Measurements from ENCODE around the gene MST1.

MST1 gene

GRCh38 chr3:49718858-49719213 is 29.6 kb upstream of the MST1 start:
- in situ Hi-C loops (cut with HindIII; ENCODE audit: low sequenced_read_pairs), result no loop called here

GRCh38 chr3:49717959-49718857 is 28.9 kb upstream of the MST1 start:
- in situ Hi-C loops (cut with HindIII; ENCODE audit: low sequenced_read_pairs), result no loop called here

DNA sequence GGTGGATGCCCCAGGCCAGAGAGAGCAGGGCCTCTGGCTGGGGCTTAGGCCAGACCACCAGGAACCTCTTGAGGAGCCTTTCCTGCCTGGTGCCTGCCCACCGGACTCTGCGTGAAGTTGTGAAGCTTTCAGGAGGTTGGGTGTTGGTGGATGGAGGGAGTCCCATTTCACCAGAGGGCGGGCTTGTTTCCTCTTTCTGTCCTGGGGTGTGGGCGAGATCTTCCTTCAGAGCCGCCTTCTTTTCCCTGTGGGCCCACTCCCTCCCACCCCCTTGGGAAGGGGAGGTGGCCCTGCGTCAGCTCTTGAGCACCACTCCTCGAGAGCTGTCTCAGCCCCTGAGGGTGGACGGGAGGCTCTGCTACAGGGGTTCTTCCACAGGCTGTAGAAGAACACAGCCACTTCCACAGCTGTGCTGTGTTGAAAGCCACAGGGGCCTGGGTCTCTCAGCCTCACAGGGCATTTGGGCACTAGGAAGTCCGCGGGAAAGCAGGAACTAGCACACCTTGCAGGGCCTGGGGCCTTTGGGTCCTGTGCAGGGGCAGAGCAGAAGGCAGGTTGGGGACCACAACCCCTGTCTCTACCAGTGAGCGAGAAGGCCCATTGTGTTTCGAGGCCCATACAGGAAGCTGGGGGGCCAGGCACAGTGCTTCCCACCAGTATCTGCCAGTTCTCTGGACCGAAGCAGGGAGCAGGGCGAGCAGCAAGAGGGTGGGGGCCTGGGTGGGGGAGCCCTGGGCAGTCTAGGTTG is 28.1 kb upstream of the MST1 start:
- in situ Hi-C loops (cut with HindIII; ENCODE audit: low sequenced_read_pairs), result no loop called here

GRCh38 chr3:49716691-49717210 is 27.5 kb upstream of the MST1 start:
- in situ Hi-C loops (cut with HindIII; ENCODE audit: low sequenced_read_pairs), result no loop called here

- in situ Hi-C loops (cut with HindIII; ENCODE audit: low sequenced_read_pairs), result no loop called here
Measured at GRCh38 chr3:49716169-49716568, 26.9 kb upstream of the MST1 start.

- in situ Hi-C loops (cut with HindIII; ENCODE audit: low sequenced_read_pairs), result no loop called here
Measured at GRCh38 chr3:49715611-49716121, 26.4 kb upstream of the MST1 start.

- in situ Hi-C loops (cut with HindIII; ENCODE audit: low sequenced_read_pairs), result no loop called here
Measured at GRCh38 chr3:49714728-49715550, 25.7 kb upstream of the MST1 start.

DNA sequence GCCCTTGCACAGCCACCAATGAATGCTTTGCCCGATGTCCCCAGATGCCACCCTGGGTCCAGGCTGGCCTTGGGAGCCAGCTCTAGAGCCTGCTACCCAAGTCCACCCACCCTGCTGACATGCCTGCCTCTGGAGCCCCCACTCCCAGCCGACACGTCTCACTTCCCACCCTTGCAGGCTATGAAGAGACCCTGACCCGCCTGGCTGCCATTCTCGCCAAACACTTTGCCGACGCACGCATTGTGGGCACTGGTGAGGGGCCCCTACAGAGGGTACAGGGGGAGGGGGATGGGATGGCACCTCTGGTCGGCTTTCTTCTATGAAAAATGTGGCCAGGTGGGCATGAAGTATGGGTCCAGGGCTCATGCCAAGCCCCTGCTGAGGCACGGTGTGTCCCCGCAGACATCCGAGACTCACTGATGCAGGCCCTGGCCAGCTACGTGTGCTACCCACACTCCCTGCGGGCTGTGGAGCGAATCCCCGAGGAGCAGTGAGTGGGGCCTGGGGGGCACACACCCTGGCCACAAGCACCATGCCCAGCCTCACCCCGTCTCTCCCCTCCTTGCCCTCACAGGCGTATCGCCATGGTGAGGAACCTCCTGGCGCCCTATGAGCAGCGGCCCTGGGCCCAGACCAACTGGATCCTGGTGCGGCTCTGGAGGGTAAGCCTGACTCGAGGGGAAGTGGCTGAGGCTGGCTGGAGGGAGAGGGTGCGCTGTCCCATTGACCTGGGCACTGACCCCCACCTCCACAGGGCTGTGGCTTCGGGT is 24.2 kb upstream of the MST1 start:
- in situ Hi-C loops (cut with HindIII; ENCODE audit: low sequenced_read_pairs), result no loop called here

DNA sequence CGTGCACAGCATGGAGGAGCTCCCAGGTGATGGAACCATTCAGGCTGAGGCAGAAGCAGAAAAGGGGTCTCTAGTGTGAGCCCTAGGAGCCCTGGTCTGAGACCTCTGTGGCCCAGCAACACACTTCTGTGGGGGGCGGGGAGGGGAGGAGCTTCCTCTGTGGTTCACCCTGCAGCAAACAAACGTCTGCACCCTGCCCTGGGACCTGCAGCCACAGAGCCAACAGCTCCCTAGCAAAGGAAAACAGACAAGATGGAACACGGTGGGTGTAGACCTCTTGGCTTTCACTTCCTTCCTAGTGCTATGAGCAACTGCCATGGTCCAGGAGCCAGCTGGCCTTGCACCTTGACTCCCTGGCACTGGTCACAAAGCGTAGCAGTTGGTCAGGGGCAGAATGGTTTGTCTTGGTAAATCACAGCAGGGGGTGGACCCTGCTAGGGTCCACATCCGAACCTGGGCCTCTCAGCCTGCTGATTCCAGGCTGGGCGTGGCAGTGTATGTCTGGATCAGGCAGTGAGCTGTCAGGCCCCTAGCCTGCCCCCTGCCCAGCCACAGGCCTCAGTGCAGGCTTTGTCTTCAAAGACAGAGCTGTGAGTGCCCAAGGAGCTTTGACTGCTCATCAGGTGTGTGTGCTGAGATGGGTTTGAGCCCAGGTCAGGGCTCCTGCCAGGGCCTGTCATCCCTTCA is 23.5 kb upstream of the MST1 start:
- in situ Hi-C loops (cut with HindIII; ENCODE audit: low sequenced_read_pairs), result no loop called here

- in situ Hi-C loops (cut with HindIII; ENCODE audit: low sequenced_read_pairs), result no loop called here
Measured at GRCh38 chr3:49712166-49712565, 22.9 kb upstream of the MST1 start.

- in situ Hi-C loops (cut with HindIII; ENCODE audit: low sequenced_read_pairs), result no loop called here
Measured at GRCh38 chr3:49711489-49711888, 22.2 kb upstream of the MST1 start.

- in situ Hi-C loops (cut with HindIII; ENCODE audit: low sequenced_read_pairs), result no loop called here
Measured at GRCh38 chr3:49709852-49710251, 20.6 kb upstream of the MST1 start.

- in situ Hi-C loops (cut with HindIII; ENCODE audit: low sequenced_read_pairs), result no loop called here
Measured at GRCh38 chr3:49707113-49707480, 17.8 kb upstream of the MST1 start.

- in situ Hi-C loops (cut with HindIII; ENCODE audit: low sequenced_read_pairs), result no loop called here
Measured at GRCh38 chr3:49706456-49707112, 17.3 kb upstream of the MST1 start.

GRCh38 chr3:49705390-49705960 is 16.2 kb upstream of the MST1 start:
- in situ Hi-C loops (cut with HindIII; ENCODE audit: low sequenced_read_pairs), result no loop called here

GRCh38 chr3:49704629-49705028 is 15.4 kb upstream of the MST1 start:
- in situ Hi-C loops (cut with HindIII; ENCODE audit: low sequenced_read_pairs), result no loop called here

GRCh38 chr3:49703956-49704355 is 14.7 kb upstream of the MST1 start:
- in situ Hi-C loops (cut with HindIII; ENCODE audit: low sequenced_read_pairs), result no loop called here

GRCh38 chr3:49703443-49703927 is 14.2 kb upstream of the MST1 start:
- in situ Hi-C loops (cut with HindIII; ENCODE audit: low sequenced_read_pairs), result no loop called here

GRCh38 chr3:49702672-49703071 is 13.4 kb upstream of the MST1 start:
- in situ Hi-C loops (cut with HindIII; ENCODE audit: low sequenced_read_pairs), result no loop called here

Data from DLD1 (cell line).